MG63 (cell line): ENCODE data around the gene CCDC107. TPM values are rescaled to one million over a fixed set of nuclear protein-coding genes. Genes with fewer than 3 reads are reported as not detected.
"Not testable (repeated sequence)": the region's sequence is repeated elsewhere in the genome, so short reads cannot be mapped to it uniquely, and the experiment has no call there.

ENCODE experiments used
- DNase-seq: peaks from one replicate; pipeline ENCODE4 v3.0.0-alpha.2; 2020
- H3K27me3 ChIP-seq: fragments of 250-450 bp; sonication (Bioruptor Pico); 2 replicates; pipeline ENCODE4 v1.5.1; 2020; ENCODE audit warnings: mild to moderate bottlenecking, moderate library complexity
- H3K36me3 ChIP-seq: fragments of 250-450 bp; sonication (Bioruptor Pico); 2 replicates; pipeline ENCODE4 v1.5.1; 2020; ENCODE audit warnings: mild to moderate bottlenecking, moderate library complexity
- H3K4me3 ChIP-seq: fragments of 250-450 bp; sonication (Bioruptor Pico); 2 replicates; pipeline ENCODE4 v1.5.1; 2020; ENCODE audit warnings: mild to moderate bottlenecking, moderate library complexity
- H3K9me3 ChIP-seq: fragments of 250-450 bp; sonication (Bioruptor Pico); 2 replicates; pipeline ENCODE4 v1.5.1; 2020; ENCODE audit warnings: mild to moderate bottlenecking, moderate library complexity
- total RNA-seq: library from RNA; depleted of rRNA; stranded (reverse); fragments of >200 nt; shearing (Covaris generic); gene quantifications from 2 replicates; pipeline ENCODE4 v1.2.3, GENCODE V29; 2014; ENCODE audit warnings: low replicate concordance

CCDC107 gene
- total RNA-seq, 1 experiment from 2014 or later = 72.4 TPM

DNA sequence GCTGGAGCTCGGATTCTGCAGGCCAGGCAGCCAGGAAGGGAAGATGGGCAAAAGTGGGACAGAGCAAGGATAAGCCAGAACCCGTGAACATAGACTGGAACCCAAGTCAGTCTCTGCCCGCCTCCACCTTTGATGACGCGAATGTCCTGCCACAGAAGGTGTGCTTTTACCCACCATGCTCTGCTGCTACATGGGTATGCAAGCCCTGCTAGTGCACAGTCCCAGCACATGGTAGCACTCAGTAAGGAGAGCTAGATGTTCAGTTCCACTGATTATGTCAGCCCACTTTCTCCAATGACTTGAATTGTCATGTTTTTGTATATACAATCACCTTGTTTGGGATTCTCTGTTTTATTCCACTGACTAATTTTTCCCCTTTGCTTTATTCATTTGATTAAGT is 28.5 kb upstream of the CCDC107 start:
- Histone ChIP-seq H3K36me3 (no peaks in the 10 kb centered on the region), H3K9me3 (no peaks in the 10 kb centered on the region), H3K27me3 (no peaks in the 10 kb centered on the region), H3K4me3 (no peak overlapping the region)
- DNase-seq = no peak

DNA sequence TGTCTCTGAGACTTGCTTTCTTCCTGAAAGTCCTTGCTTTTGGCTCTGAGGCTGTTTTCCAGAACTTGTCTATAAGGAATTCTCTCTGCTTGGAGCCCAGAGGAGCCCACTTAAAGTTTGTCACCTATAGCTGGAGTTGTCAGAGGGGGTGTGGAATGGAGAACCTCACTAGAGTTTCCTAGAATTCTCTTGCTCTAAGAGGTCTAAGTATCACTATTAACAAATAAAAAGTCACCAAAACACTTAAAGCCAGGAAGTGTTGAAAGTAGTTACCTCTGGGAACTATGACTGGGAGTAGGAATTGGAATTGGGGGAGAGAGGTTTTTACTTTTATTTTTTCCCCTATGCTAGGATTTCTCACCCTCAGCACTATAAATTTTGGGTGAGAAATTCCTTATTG is 22.4 kb upstream of the CCDC107 start:
- Histone ChIP-seq H3K36me3 (peaks cover 3% of the 10 kb centered on the region; the same call in 1 of the 2 replicates), H3K4me3 (no peak overlapping the region), H3K9me3 (no peaks in the 10 kb centered on the region), H3K27me3 (no peaks in the 10 kb centered on the region)
- DNase-seq = no peak

DNA sequence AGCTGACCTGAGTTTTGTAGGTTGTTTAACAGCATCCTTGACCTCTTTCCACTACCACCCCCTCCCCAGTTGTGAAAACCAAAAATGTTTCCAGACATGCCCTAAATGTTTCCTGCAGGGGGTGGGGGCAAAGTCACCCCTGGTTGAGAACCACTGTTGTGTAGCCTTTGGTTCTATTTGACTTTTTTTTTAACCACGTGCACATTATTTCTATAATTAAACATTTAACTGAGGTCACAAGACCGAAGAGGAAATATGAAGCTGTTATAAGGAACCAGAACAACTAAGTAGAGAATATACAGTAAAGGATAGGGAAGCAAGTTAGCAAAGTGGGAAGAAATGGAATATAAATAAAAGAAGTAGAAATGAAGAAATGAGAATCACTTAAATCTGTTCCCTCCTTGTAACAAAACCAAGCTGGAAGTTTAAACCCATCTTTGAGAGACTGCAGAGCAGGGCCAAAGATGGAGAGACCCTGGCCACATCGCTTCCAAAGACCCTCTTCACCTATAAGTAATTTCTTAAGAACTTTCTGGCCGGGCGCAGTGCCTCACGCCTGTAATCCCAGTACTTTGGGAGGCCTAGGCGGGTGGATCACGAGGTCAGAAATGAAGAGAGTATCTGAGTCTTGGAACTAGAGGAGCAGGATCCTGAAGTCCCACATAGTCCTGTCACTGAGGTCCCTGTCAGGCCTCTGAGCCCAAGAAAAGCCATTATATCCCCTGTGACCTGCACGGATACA is 21.8 kb upstream of the CCDC107 start:
- H3K9me3 ChIP-seq = peaks cover 3% of the 10 kb centered on the region; the same call in 1 of the 2 replicates

GRCh38 chr9:35636877-35637246 is 21.2 kb upstream of the CCDC107 start:
- not testable (repeated sequence) for DNase-seq, H3K4me3 ChIP-seq, H3K27me3 ChIP-seq, H3K9me3 ChIP-seq, H3K36me3 ChIP-seq

More for the DNA sequence above, 21.8 kb upstream of the CCDC107 start:
- H3K36me3 ChIP-seq = peaks cover 9% of the 10 kb centered on the region; the same call in 1 of the 2 replicates
- no peaks in the 10 kb centered on the region for H3K27me3 ChIP-seq
- no peak for DNase-seq
- H3K4me3 ChIP-seq = no peak overlapping the region

DNA sequence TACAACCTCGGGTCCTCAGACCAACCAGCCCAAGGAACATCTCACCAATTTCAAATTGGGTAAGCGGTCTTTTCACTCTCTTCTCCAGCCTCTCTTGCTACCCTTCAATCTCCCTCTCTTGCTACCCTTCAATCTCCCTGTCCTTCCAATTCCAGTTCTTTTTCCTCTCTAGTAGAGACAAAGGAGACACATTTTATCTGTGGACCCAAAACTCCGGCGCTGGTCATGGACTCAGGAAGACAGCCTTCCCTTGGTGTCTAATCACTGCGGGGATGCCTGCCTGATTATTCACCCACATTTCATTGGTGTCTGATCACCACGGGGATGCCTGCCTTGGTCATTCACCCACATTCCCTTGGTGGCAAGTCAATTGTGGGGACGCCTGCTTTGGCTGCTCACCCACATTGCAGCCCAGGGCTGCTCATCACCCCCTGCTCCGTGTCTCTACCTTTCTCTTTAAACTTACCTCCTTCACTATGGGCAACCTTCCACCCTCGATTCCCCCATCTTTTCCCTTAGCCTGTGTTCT is 20.6 kb upstream of the CCDC107 start:
- not testable (repeated sequence) for H3K36me3 ChIP-seq, H3K4me3 ChIP-seq, DNase-seq, H3K9me3 ChIP-seq, H3K27me3 ChIP-seq

- peaks cover 12% of the 10 kb centered on the region for H3K36me3 ChIP-seq
- H3K27me3 ChIP-seq, H3K9me3 ChIP-seq, H3K4me3 ChIP-seq, DNase-seq: not testable (repeated sequence)
Measured at GRCh38 chr9:35638751-35639150, 19.3 kb upstream of the CCDC107 start.

DNA sequence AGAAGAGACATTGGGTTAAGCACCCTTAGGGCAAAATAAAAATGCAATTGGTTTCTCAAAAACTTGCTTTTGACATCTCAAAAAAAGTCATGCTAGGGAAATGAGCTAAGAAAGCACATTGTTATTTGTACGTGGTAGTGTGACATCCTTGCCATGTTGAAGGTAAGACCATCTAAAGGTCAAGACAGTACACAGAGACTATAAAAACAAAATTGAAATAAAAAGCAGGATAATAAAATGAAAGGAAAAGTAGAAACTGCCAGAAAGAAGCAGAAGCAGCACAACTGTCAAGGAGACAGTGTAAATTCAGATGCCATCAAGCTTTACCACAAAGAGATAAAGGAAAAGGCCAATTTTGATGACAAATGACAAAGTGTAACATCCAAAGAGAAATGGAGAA is 18.9 kb upstream of the CCDC107 start:
- peaks cover 12% of the 10 kb centered on the region for H3K36me3 ChIP-seq
- not testable (repeated sequence) for H3K9me3 ChIP-seq, DNase-seq, H3K4me3 ChIP-seq, H3K27me3 ChIP-seq

DNA sequence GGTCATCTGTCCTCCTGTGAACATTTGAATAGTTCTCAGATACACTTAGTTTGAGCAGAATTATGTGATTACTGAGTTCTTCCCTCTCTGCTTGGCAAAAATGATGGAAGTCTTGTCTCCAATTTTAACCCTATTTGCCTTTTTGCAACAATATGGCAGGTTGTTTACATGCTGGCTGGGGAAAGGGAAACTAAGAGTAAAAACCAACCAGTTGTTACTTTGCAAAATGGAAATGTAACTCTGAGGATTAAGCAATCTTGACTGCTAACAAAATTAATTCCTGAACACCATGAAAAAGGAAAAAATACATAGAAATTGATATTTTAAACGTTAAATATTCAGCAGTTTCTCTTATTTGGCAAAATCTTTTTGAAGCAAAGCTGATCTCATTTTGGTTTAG is 18.5 kb upstream of the CCDC107 start:
- H3K9me3 ChIP-seq = peaks cover 3% of the 10 kb centered on the region; the same call in 1 of the 2 replicates
- DNase-seq = no peak

GRCh38 chr9:35640431-35640830 is 17.7 kb upstream of the CCDC107 start:
- H3K36me3 ChIP-seq = peaks cover 12% of the 10 kb centered on the region
- not testable (repeated sequence) for H3K4me3 ChIP-seq, H3K9me3 ChIP-seq, DNase-seq, H3K27me3 ChIP-seq

More for the DNA sequence above, 18.5 kb upstream of the CCDC107 start:
- Histone ChIP-seq H3K27me3 (no peaks in the 10 kb centered on the region), H3K4me3 (no peak overlapping the region), H3K36me3 (peaks cover 12% of the 10 kb centered on the region)

DNA sequence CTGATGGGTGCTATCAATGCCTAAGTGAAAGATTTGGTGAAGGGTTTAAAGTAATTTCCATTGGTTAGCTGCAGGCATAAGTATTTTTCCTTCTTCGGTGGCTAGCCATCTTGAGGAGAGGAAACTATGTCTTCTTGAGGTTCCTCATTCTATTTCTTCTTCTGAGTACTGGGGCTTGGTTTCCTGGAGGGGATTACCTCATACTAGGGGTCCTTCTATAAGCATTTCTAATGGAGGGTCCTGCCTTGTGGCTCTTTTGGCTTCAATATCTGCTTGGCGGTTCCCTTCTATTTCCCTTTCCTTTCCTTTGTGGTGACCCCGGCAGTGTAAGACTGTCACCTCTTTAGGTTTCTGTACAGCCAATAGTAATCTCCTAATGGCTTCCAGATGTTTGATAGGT is 16.6 kb upstream of the CCDC107 start:
- H3K27me3 ChIP-seq, H3K9me3 ChIP-seq, H3K4me3 ChIP-seq, DNase-seq: not testable (repeated sequence)
- H3K36me3 ChIP-seq = peaks cover 12% of the 10 kb centered on the region

- Histone ChIP-seq H3K36me3 (peaks cover 12% of the 10 kb centered on the region), H3K27me3 (no peaks in the 10 kb centered on the region), H3K9me3 (peaks cover 3% of the 10 kb centered on the region; the same call in 1 of the 2 replicates), H3K4me3 (no peak overlapping the region)
- no peak for DNase-seq
Measured at GRCh38 chr9:35643046-35643445, 15.0 kb upstream of the CCDC107 start.

- not testable (repeated sequence) for H3K36me3 ChIP-seq, H3K9me3 ChIP-seq, DNase-seq, H3K27me3 ChIP-seq
- peak overlapping the region; percentile 57 for H3K4me3 ChIP-seq
Measured at GRCh38 chr9:35645736-35646135, 12.4 kb upstream of the CCDC107 start.

DNA sequence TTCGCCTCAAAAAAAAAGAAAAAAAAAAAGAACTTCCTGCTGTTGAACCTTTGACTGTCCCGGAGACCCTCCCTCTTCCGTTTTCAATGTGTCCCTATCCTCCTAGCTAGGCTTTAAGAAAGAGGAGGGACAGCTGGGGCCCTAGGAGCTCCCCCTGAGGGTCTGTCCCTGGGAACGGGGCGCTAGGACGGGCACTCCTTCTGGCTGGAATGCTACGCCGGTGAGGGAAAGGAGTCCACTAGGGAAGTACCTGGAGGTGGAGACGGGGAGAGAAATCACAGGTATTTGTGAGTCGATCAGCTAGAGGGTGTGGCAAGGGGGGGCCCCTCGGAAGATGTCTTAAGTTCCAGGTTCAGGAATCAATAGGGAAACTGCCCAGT is 11.9 kb upstream of the CCDC107 start:
- H3K27me3 ChIP-seq = no peaks in the 10 kb centered on the region
- DNase-seq = no peak
- H3K36me3 ChIP-seq = peaks cover 5% of the 10 kb centered on the region
- peak overlapping the region; percentile 57 for H3K4me3 ChIP-seq
- H3K9me3 ChIP-seq = peaks cover under 1% of the 10 kb centered on the region; the same call in 1 of the 2 replicates

GRCh38 chr9:35646533-35647265 is 11.4 kb upstream of the CCDC107 start:
- Histone ChIP-seq H3K27me3 (no peaks in the 10 kb centered on the region), H3K36me3 (peaks cover 3% of the 10 kb centered on the region), H3K4me3 (peak overlapping the region; percentile 57), H3K9me3 (no peaks in the 10 kb centered on the region)
- DNase-seq = peak; percentile 98

DNA sequence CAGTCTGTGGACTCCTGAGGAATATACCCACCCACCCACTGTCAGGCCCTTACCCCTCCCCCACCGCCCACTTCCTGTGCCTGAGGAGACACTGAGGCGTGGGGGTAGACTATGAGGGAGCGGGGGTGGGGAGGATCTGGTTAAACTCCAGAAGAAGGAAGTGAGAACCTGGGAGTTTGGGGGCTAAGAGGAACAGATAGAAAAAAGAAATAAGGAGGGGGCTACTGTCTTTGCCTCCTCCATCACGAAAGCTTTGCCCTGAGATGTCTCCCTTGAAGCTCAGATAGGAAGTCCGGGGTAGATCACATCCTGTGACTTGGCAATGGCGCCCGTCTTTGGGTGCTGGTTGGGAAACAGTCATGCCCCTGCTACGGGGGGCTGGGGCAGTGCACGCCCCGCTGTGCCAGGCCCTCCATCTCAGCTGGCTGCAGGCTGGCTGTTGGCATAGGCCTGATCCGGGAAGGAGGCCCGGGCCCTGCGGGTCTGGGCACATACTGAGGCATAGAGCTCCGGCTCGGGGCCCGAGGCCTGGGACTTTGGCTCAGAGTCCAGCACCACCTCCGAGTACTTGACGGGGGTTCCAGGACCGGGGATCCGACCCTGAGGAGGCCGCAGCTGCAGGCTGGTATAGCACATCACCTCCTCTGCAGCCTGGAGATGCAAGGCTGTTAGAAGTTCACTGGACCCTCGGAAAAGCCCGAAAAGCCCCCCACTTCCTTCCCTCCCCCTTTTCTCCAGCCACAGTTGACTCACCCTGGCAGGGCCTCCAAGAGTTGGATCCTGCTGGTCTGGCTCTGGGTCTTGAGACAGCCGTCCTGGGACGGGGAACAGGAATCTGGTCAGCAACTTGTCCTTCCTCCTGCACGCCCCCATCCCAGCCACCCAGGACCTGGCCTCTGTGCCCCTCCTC is 8.4 kb upstream of the CCDC107 start:
- Histone ChIP-seq H3K27me3 (no peaks in the 10 kb centered on the region), H3K36me3 (no peaks in the 10 kb centered on the region), H3K9me3 (no peaks in the 10 kb centered on the region), H3K4me3 (peak overlapping the region; percentile 11)
- peak; percentile 100 for DNase-seq

- no peaks in the 10 kb centered on the region for H3K9me3 ChIP-seq
- no peaks in the 10 kb centered on the region for H3K27me3 ChIP-seq
- peak within 1 kb of the TSS; percentile 11 for H3K4me3 ChIP-seq
- DNase-seq = no peak
- H3K36me3 ChIP-seq = no peaks in the 10 kb centered on the region
Measured at GRCh38 chr9:35650341-35651158, 7.5 kb upstream of the CCDC107 start, which contains the start of gene SIT1. Gene SIT1 (minus strand): TSS chr9:35650931. CDS start chr9:35650853, 78 bp downstream.
